K562 (cell line): ENCODE measurements around the gene IL13. TPM values are rescaled to one million over a fixed set of nuclear protein-coding genes. Genes with fewer than 3 reads are reported as not detected.
A peak's percentile ranks its signal among the peaks of the same experiment; 100 is the strongest.

ENCODE experiments used
- AFF4 ChIP-seq: sonication (generic); formaldehyde crosslinking; IDR thresholded peaks from 2 replicates; pipeline ENCODE4 v1.8.0; 2023; ENCODE audit warnings: mild to moderate bottlenecking, missing genetic modification reagents
- CREB3L1 ChIP-seq: fragments of 450-650 bp; IDR thresholded peaks from 2 replicates; pipeline ENCODE4 v1.6.1; 2014; ENCODE audit warnings: low read depth, mild to moderate bottlenecking, moderate library complexity, borderline replicate concordance
- GATAD2A ChIP-seq: fragments of 450-650 bp; IDR thresholded peaks from 2 replicates; pipeline ENCODE4 v1.6.1; 2017
- MED1 ChIP-seq: sonication (generic); formaldehyde crosslinking; IDR thresholded peaks from 2 replicates; pipeline ENCODE4 v1.8.1; 2023; ENCODE audit warnings: missing genetic modification reagents, borderline replicate concordance
- MYNN ChIP-seq, 2 experiments: sonication (generic); formaldehyde crosslinking in 1 of 2; IDR thresholded peaks; 2 replicates each; pipeline versions ENCODE4 v1.5.0 to v1.6.1; 2016 to 2020; ENCODE audit warnings: antibody characterized with exemption in 1 of 2, missing genetic modification reagents in 1 of 2
- PHF21A ChIP-seq: fragments of 450-650 bp; IDR thresholded peaks from 2 replicates; pipeline ENCODE4 v1.6.1; 2017; ENCODE audit warnings: low read depth, borderline replicate concordance
- SAFB2 ChIP-seq: fragments of 200-400 bp; formaldehyde crosslinking; IDR thresholded peaks from 2 replicates; pipeline ENCODE4 v1.6.1; 2018; ENCODE audit warnings: borderline replicate concordance, low read length, low read depth, moderate library complexity; ENCODE audit not compliant: severe bottlenecking
- SMARCA4 ChIP-seq: fragments of 450-650 bp; IDR thresholded peaks from 2 replicates; pipeline ENCODE4 v1.6.1; 2016
- TCF7 ChIP-seq: sonication (generic); IDR thresholded peaks from 2 replicates; pipeline ENCODE4 v1.6.1; 2016; ENCODE audit warnings: antibody characterized with exemption, borderline replicate concordance
- ZBED1 ChIP-seq: IDR thresholded peaks from 2 replicates; pipeline ENCODE4 v1.6.1; 2014
- ZBTB43 ChIP-seq: sonication (generic); formaldehyde crosslinking; IDR thresholded peaks from 2 replicates; pipeline ENCODE4 v1.8.0; 2023; ENCODE audit warnings: mild to moderate bottlenecking, missing genetic modification reagents
- ZMIZ1 ChIP-seq, 2 experiments: fragments of 150-350 bp in 1 of 2; IDR thresholded peaks; 2 replicates each; pipeline ENCODE4 v1.6.1; 2012 to 2016; ENCODE audit warnings: low read depth in 2 of 2, low read length in 2 of 2, mild to moderate bottlenecking in 1 of 2, moderate library complexity in 1 of 2
- ZNF639 ChIP-seq, 2 experiments: fragments of 200-800 bp in 1 of 2; sonication (Bioruptor generic) in 1 of 2; sonication (generic) in 1 of 2; formaldehyde crosslinking in 1 of 2; IDR thresholded peaks in 1 of 2; conservative IDR thresholded peaks in 1 of 2; 2 replicates each; pipeline versions ENCODE4 v1.5.0 to v1.6.1; 2016 to 2020; ENCODE audit warnings: missing compliant biosample characterization in 1 of 2, missing genetic modification characterization in 1 of 2, missing genetic modification reagents in 1 of 2
- ZNF668 ChIP-seq: fragments of 250-450 bp; sonication (Bioruptor Pico); IDR thresholded peaks from 2 replicates; pipeline ENCODE4 v1.8.0; 2022; ENCODE audit warnings: mild to moderate bottlenecking, inconsistent platforms
- polyA plus RNA-seq, 8 experiments: library from polyadenylated mRNA; depleted of rRNA in 4 of 8; stranded (reverse) in 5 of 8; unstranded in 3 of 8; fragments of >200 nt; fragmentation: Nextera tagmentation in 2 of 8; fragmentation: Illumina TruSeq in 1 of 8; extraction: Ambion mirVana in 2 of 8; extraction: Trizol in 1 of 8; gene quantifications; 2 replicates each; pipeline versions ENCODE4 v1.2.1 to v1.2.3, GENCODE V29; 2011 to 2014; ENCODE audit warnings: inconsistent platforms in 1 of 8, missing spikeins in 1 of 8
- total RNA-seq, 7 experiments: library from RNA; depleted of rRNA in 6 of 7; stranded (reverse); fragments of >200 nt in 6 of 7; fragmentation: Illumina TruSeq in 2 of 7; extraction: Trizol in 2 of 7; gene quantifications; 2 replicates each; pipeline versions ENCODE4 v1.2.1 to v1.2.3, GENCODE V29; 2011 to 2021; ENCODE audit warnings: low replicate concordance in 1 of 7

The IL13 gene
- total and polyA plus RNA-seq, 9 of the 15 experiments (the other 6 are each of a cell fraction or from before 2014, with no cell fraction given) = not detected

GRCh38 chr5:132666310-132667123 lies 8.5 kb downstream of the IL13 start (continued):
- TF ChIP-seq MYNN (IDR thresholded peaks at IDR 0.05) (peak; percentile 86), MYNN (CRISPR knock-in tag; IDR thresholded peaks at IDR 0.05) (no peak), MED1 (CRISPR knock-in tag) (no peak), TCF7 (0 out of 2 replicates have a peak, but pooled peaks have one; percentile 19), ZBTB43 (CRISPR knock-in tag) (no peak), ZMIZ1 (IDR thresholded peaks at IDR 0.05; ENCODE audit: low read depth in 2 of 2, low read length in 2 of 2) (peak in 1 of 2 experiments; percentile 48; a peak in 1 of 4 replicates), SMARCA4 (peak; percentile 67), ZBED1 (peak; percentile 85; the same call in 1 of the 2 replicates), PHF21A (no peak), ZNF639 (CRISPR knock-in tag; conservative IDR thresholded peaks at IDR 0.05 in 1 of 2, IDR thresholded peaks at IDR 0.05 in 1 of 2) (peak in 1 of 2 experiments; percentile 97; a peak in 2 of 4 replicates), AFF4 (peak; percentile 79; the same call in 1 of the 2 replicates), CREB3L1 (no peak), GATAD2A (peak; percentile 81), SAFB2 (no peak), ZNF668 (CRISPR knock-in tag) (peak; percentile 97)
